ENCODE data around the gene SBF2.

SBF2 gene

DNA sequence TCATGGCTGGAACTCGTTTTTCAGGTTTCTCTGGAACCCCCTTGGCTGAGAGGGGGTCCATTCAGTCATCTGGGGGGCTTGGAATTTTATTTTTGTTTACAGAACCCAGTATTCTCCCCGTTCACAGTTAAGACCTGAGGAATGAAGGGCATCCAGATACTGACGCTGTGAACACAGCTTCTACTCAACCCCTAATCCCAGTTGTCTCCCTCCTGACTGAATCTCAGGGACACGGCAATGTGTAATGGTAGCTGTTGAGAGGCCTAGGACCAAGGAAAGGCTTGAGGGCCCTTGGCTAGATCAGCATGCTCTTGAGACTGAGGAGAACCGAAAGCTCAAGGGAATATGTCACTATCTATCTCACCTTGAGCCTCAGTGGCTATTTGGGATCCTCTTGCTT is 516.5 kb downstream of the SBF2 start:
- no peak for DNase-seq (ENCODE audit: low read depth in 1 of 2, low spot score in 1 of 2)
- no peak for TF ChIP-seq GABPA (IDR thresholded peaks at IDR 0.05; ENCODE audit: low read depth)
- TF ChIP-seq, protein P1, sequence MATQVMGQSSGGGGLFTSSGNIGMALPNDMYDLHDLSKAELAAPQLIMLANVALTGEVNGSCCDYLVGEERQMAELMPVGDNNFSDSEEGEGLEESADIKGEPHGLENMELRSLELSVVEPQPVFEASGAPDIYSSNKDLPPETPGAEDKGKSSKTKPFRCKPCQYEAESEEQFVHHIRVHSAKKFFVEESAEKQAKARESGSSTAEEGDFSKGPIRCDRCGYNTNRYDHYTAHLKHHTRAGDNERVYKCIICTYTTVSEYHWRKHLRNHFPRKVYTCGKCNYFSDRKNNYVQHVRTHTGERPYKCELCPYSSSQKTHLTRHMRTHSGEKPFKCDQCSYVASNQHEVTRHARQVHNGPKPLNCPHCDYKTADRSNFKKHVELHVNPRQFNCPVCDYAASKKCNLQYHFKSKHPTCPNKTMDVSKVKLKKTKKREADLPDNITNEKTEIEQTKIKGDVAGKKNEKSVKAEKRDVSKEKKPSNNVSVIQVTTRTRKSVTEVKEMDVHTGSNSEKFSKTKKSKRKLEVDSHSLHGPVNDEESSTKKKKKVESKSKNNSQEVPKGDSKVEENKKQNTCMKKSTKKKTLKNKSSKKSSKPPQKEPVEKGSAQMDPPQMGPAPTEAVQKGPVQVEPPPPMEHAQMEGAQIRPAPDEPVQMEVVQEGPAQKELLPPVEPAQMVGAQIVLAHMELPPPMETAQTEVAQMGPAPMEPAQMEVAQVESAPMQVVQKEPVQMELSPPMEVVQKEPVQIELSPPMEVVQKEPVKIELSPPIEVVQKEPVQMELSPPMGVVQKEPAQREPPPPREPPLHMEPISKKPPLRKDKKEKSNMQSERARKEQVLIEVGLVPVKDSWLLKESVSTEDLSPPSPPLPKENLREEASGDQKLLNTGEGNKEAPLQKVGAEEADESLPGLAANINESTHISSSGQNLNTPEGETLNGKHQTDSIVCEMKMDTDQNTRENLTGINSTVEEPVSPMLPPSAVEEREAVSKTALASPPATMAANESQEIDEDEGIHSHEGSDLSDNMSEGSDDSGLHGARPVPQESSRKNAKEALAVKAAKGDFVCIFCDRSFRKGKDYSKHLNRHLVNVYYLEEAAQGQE (IDR thresholded peaks at IDR 0.05; ENCODE audit: insufficient replicate concordance, low read depth): no peak
- TF ChIP-seq, protein P2, sequence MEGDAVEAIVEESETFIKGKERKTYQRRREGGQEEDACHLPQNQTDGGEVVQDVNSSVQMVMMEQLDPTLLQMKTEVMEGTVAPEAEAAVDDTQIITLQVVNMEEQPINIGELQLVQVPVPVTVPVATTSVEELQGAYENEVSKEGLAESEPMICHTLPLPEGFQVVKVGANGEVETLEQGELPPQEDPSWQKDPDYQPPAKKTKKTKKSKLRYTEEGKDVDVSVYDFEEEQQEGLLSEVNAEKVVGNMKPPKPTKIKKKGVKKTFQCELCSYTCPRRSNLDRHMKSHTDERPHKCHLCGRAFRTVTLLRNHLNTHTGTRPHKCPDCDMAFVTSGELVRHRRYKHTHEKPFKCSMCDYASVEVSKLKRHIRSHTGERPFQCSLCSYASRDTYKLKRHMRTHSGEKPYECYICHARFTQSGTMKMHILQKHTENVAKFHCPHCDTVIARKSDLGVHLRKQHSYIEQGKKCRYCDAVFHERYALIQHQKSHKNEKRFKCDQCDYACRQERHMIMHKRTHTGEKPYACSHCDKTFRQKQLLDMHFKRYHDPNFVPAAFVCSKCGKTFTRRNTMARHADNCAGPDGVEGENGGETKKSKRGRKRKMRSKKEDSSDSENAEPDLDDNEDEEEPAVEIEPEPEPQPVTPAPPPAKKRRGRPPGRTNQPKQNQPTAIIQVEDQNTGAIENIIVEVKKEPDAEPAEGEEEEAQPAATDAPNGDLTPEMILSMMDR (IDR thresholded peaks at IDR 0.05; ENCODE audit: insufficient read depth, low read length): no peak
- no peak for TF ChIP-seq POLR2AphosphoS5 (IDR thresholded peaks at IDR 0.05; ENCODE audit: low read depth)
- TF ChIP-seq SPI1 (IDR thresholded peaks at IDR 0.05; ENCODE audit: borderline replicate concordance, low read depth): no peak
- no peak overlapping the region for H3K4me3 ChIP-seq (replicated peaks; ENCODE audit: insufficient read depth, low read length)

GRCh38 chr11:9777066-9777465 is 517.0 kb downstream of the SBF2 start:
- H3K4me3 ChIP-seq (replicated peaks; ENCODE audit: insufficient read depth, low read length): no peak overlapping the region
- DNase-seq (ENCODE audit: low read depth in 1 of 2, low spot score in 1 of 2): no peak
- TF ChIP-seq POLR2AphosphoS5 (IDR thresholded peaks at IDR 0.05; ENCODE audit: low read depth): no peak
- no peak for TF ChIP-seq SPI1 (IDR thresholded peaks at IDR 0.05; ENCODE audit: borderline replicate concordance, low read depth)
- no peak for TF ChIP-seq GABPA (IDR thresholded peaks at IDR 0.05; ENCODE audit: low read depth)
- TF ChIP-seq, protein P2 (IDR thresholded peaks at IDR 0.05; ENCODE audit: insufficient read depth, low read length): no peak
- TF ChIP-seq, protein P1 (IDR thresholded peaks at IDR 0.05; ENCODE audit: insufficient replicate concordance, low read depth): no peak
- H3K27ac ChIP-seq (replicated peaks): no peak overlapping the region
- no peaks in the 10 kb centered on the region for H3K27me3 ChIP-seq (ENCODE audit: insufficient read depth, poor library complexity, severe bottlenecking)

More for the DNA sequence above, 516.5 kb downstream of the SBF2 start:
- Histone ChIP-seq H3K27me3 (ENCODE audit: insufficient read depth, poor library complexity, severe bottlenecking) (no peaks in the 10 kb centered on the region), H3K27ac (replicated peaks) (no peak overlapping the region)

DNA sequence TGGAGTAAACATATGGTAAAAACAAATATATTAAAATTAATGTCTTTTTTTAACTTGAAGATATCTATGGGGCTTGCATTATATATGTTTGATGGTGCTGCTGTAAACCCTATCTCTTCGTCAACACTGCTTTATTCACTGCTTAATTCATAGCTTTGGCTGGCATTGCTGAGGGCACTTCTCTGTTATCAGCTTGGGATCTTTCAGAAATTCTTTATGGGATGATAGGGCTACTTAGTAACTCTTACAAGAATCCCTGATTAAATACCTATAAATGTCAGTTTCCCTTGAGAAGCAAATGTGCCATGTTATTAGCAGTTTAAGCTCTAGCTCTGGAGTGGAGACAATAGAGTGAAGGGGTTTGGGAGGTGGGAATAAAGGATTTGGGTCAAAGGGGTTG is 517.8 kb downstream of the SBF2 start:
- no peaks in the 10 kb centered on the region for H3K27me3 ChIP-seq (ENCODE audit: insufficient read depth, poor library complexity, severe bottlenecking)
- TF ChIP-seq, protein P2 (IDR thresholded peaks at IDR 0.05; ENCODE audit: insufficient read depth, low read length): no peak
- H3K27ac ChIP-seq (replicated peaks): no peak overlapping the region
- H3K4me3 ChIP-seq (replicated peaks; ENCODE audit: insufficient read depth, low read length): no peak overlapping the region
- no peak for DNase-seq (ENCODE audit: low read depth in 1 of 2, low spot score in 1 of 2)

DNA sequence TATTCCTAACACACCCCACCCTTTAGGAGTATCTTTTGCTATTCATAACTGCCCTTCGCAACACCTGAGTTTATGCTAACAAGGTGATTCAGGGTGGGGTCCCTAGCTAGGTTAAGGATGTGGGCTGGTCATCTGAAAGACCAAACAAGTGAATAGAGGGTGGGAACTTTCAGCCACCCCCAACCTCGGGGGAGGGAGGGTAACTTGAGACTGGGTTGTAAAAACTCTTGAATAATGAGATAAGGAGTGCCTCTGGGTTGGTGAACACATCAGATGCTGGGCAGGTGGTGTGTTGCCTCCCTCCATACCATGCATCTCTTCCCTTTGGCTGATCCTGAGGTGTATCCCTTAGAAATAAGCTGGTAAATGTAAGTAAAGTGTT is 518.6 kb downstream of the SBF2 start:
- Histone ChIP-seq H3K4me3 (replicated peaks; ENCODE audit: insufficient read depth, low read length) (no peak overlapping the region), H3K27ac (replicated peaks) (no peak overlapping the region), H3K27me3 (ENCODE audit: insufficient read depth, poor library complexity, severe bottlenecking) (no peaks in the 10 kb centered on the region)
- TF ChIP-seq, protein P1 (IDR thresholded peaks at IDR 0.05; ENCODE audit: insufficient replicate concordance, low read depth): no peak
- TF ChIP-seq SPI1 (IDR thresholded peaks at IDR 0.05; ENCODE audit: borderline replicate concordance, low read depth) (no peak), GABPA (IDR thresholded peaks at IDR 0.05; ENCODE audit: low read depth) (no peak), POLR2AphosphoS5 (IDR thresholded peaks at IDR 0.05; ENCODE audit: low read depth) (no peak)
- TF ChIP-seq, protein P2 (IDR thresholded peaks at IDR 0.05; ENCODE audit: insufficient read depth, low read length): no peak
- no peak for DNase-seq (ENCODE audit: low read depth in 1 of 2, low spot score in 1 of 2)
